Measurements from ENCODE around the gene TMEM239. TPM values are rescaled to one million over a fixed set of nuclear protein-coding genes. Genes with fewer than 3 reads are reported as not detected.

The TMEM239 gene
- total and polyA plus RNA-seq, 2 of the 8 experiments (the other 6 are each of a cell fraction or from before 2014, with no cell fraction given), result not detected

GRCh38 chr20:2825761-2826160, 9.6 kb downstream of the TMEM239 start:
- Histone ChIP-seq H2BK15ac (ENCODE audit: low read length) (no peak overlapping the region), H3K9ac (replicated peaks in 1 of 4; ENCODE audit: extremely low read depth in 1 of 4, low read depth in 3 of 4, low read length in 3 of 4) (no peak overlapping the region), H3K9me3 (ENCODE audit: insufficient read depth in 2 of 2, low read depth in 1 of 2, low read length in 1 of 2) (no peaks in the 10 kb centered on the region; a peak in 1 of 4 replicates), H3K27me3 (replicated peaks in 1 of 4; ENCODE audit: control insufficient read depth in 3 of 4, extremely low read depth in 1 of 4, insufficient read depth in 3 of 4, low read length in 3 of 4) (peaks cover 13 to 16% (median 15%) of the 10 kb centered on the region in 4 experiments), H2BK120ac (replicated peaks; ENCODE audit: low read depth, low read length) (no peak overlapping the region), H2AFZ (ENCODE audit: low read length) (no peak overlapping the region), H4K91ac (replicated peaks; ENCODE audit: insufficient read length, low read length) (no peak overlapping the region), H3K18ac (ENCODE audit: extremely low read depth, low read length) (no peak overlapping the region), H3K23me2 (ENCODE audit: low read depth, low read length) (no peaks in the 10 kb centered on the region), H4K5ac (ENCODE audit: insufficient read length, low read depth, low read length) (no peak overlapping the region), H3K23ac (ENCODE audit: insufficient read length) (no peak overlapping the region), H3K14ac (ENCODE audit: insufficient read length) (no peak overlapping the region), H2BK12ac (ENCODE audit: low read depth, low read length) (no peak overlapping the region), H3K4me3 (ENCODE audit: extremely low read depth in 1 of 4, insufficient read depth in 2 of 4, low read depth in 3 of 4, low read length in 4 of 4) (no peak overlapping the region), H2AK5ac (ENCODE audit: low read depth, low read length) (no peak overlapping the region), H3K79me2 (ENCODE audit: control insufficient read depth in 1 of 2, insufficient read depth in 2 of 2, low read length in 2 of 2) (no peaks in the 10 kb centered on the region), H3K4me1 (replicated peaks in 1 of 4; ENCODE audit: control insufficient read depth in 3 of 4, insufficient read depth in 4 of 4, low read length in 3 of 4) (peaks cover 0 to 4% (median 1%) of the 10 kb centered on the region in 4 experiments; a peak in 3 of 7 replicates), H2BK5ac (ENCODE audit: low read depth, low read length) (no peak overlapping the region), H4K20me1 (replicated peaks in 1 of 2; ENCODE audit: control insufficient read depth in 1 of 2, insufficient read depth in 2 of 2, low read length in 2 of 2) (no peaks in the 10 kb centered on the region), H3K36me3 (ENCODE audit: control insufficient read depth in 2 of 4, insufficient read depth in 4 of 4, low read length in 3 of 4) (0 out of 8 replicates have a peak, but pooled peaks cover 0 to 2% (median 0%) of the 10 kb centered on the region in 4 experiments), H3K79me1 (ENCODE audit: low read depth, low read length) (no peaks in the 10 kb centered on the region), H3K56ac (replicated peaks; ENCODE audit: insufficient read length, low read depth, low read length) (no peak overlapping the region), H3K27ac (ENCODE audit: low read depth, low read length) (no peak overlapping the region), H2BK20ac (ENCODE audit: low read length) (no peak overlapping the region), H3K4ac (replicated peaks; ENCODE audit: insufficient read length, low read depth, low read length) (no peak overlapping the region), H3K4me2 (ENCODE audit: insufficient read depth in 1 of 2, low read depth in 2 of 2, low read length in 2 of 2) (no peak overlapping the region), H4K8ac (ENCODE audit: extremely low read depth, insufficient read depth, low read length) (no peak overlapping the region)
- DNase-seq (ENCODE audit: low read depth in 1 of 2, low spot score in 2 of 2), result no peak
- no peak for FAIRE-seq
- ChIA-PET CTCF (ENCODE audit: partially characterized antibody) (interaction anchor here (0.6 kb wide), 1 partner anchor 82 kb away, joined by 3 read pairs; no protein-coding TSS in a partner anchor), POLR2A (ENCODE audit: partially characterized antibody) (no interaction called here)
- WGBS, 2 experiments (ENCODE audit: extremely low coverage in 1 of 2, insufficient coverage in 1 of 2, insufficient read length in 1 of 2, insufficient replicate concordance in 2 of 2, low coverage in 1 of 2, low lambda C conversion rate in 2 of 2, missing lambda C conversion rate in 1 of 2), result 81% methylated on average over 2 of the region's 2 CpGs; no CpG with 5 or more reads in 1 of the 2 experiments
- no peak for TF ChIP-seq TCF12 (IDR thresholded peaks at IDR 0.05; ENCODE audit: low read depth, low read length)
- TF ChIP-seq YY1 (IDR thresholded peaks at IDR 0.05; ENCODE audit: low read depth, low read length), result no peak
- no peak for TF ChIP-seq HDAC6 (IDR thresholded peaks at IDR 0.05; ENCODE audit: low read depth, low read length)
- no peak for TF ChIP-seq POLR2AphosphoS5 (IDR thresholded peaks at IDR 0.05; ENCODE audit: low read depth, low read length)
- TF ChIP-seq, protein P1, sequence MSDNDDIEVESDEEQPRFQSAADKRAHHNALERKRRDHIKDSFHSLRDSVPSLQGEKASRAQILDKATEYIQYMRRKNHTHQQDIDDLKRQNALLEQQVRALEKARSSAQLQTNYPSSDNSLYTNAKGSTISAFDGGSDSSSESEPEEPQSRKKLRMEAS (IDR thresholded peaks at IDR 0.05), result no peak
- TF ChIP-seq EP300 (IDR thresholded peaks at IDR 0.05; ENCODE audit: borderline replicate concordance in 1 of 2, low read depth in 2 of 2, low read length in 2 of 2), result no peak
- no peak for TF ChIP-seq ASH2L (IDR thresholded peaks at IDR 0.05; ENCODE audit: low read length)
- TF ChIP-seq RFX5 (IDR thresholded peaks at IDR 0.05; ENCODE audit: borderline replicate concordance, low read depth, low read length), result no peak
- TF ChIP-seq JUN (IDR thresholded peaks at IDR 0.05; ENCODE audit: low read depth, low read length), result no peak
- TF ChIP-seq EZH2 (IDR thresholded peaks at IDR 0.05; ENCODE audit: low read depth, low read length, severe bottlenecking), result no peak
- no peak for TF ChIP-seq SRF (IDR thresholded peaks at IDR 0.05; ENCODE audit: low read depth, low read length)
- TF ChIP-seq RBBP5 (IDR thresholded peaks at IDR 0.05; ENCODE audit: borderline replicate concordance, low read depth, low read length), result no peak
- TF ChIP-seq E2F6 (IDR thresholded peaks at IDR 0.05), result no peak

Data from H1 (cell line).